ENCODE results near the gene NAPA. TPM values are rescaled to one million over a fixed set of nuclear protein-coding genes. Genes with fewer than 3 reads are reported as not detected.

Gene NAPA
- total RNA-seq, 1 experiment from 2014 or later, result 158 TPM

DNA sequence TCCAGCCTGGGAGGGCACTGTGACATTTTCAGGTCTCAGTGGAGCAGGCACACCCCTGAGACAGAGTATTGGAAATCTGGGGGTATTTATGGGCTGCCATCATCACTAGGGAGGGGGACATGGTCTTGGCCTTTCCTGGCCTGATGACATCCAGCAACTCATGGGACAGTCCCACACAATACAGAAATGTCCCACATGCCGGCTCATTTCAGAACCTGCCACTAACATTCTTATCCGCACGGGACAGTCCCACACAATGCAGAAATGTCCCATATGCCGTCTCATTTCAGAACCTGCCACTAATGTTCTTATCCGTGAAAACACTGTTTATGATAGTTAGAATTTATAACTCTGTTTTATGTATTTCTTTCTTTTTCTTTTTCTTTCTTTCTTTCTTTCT is 53.0 kb downstream of the NAPA start:
- TF ChIP-seq, protein P1, sequence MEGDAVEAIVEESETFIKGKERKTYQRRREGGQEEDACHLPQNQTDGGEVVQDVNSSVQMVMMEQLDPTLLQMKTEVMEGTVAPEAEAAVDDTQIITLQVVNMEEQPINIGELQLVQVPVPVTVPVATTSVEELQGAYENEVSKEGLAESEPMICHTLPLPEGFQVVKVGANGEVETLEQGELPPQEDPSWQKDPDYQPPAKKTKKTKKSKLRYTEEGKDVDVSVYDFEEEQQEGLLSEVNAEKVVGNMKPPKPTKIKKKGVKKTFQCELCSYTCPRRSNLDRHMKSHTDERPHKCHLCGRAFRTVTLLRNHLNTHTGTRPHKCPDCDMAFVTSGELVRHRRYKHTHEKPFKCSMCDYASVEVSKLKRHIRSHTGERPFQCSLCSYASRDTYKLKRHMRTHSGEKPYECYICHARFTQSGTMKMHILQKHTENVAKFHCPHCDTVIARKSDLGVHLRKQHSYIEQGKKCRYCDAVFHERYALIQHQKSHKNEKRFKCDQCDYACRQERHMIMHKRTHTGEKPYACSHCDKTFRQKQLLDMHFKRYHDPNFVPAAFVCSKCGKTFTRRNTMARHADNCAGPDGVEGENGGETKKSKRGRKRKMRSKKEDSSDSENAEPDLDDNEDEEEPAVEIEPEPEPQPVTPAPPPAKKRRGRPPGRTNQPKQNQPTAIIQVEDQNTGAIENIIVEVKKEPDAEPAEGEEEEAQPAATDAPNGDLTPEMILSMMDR (IDR thresholded peaks at IDR 0.05; ENCODE audit: unreplicated experiment), result no peak
- CTCF ChIA-PET, result no interaction called here
- no TSS peak for BruUV-seq (replicated peaks)
- Mint-ChIP-seq H3K27ac (ENCODE audit: unreplicated experiment) (no peak overlapping the region), H3K27me3 (ENCODE audit: unreplicated experiment) (peaks cover 31% of the 10 kb centered on the region), H3K4me1 (ENCODE audit: low read depth, unreplicated experiment) (no peaks in the 10 kb centered on the region), H3K36me3 (ENCODE audit: insufficient read depth, unreplicated experiment) (no peaks in the 10 kb centered on the region), H3K9me3 (ENCODE audit: low read depth, unreplicated experiment) (no peaks in the 10 kb centered on the region), H3K4me3 (ENCODE audit: low read depth, unreplicated experiment) (no peak overlapping the region)
- no peak for DNase-seq
- intact Hi-C loops (cut with micrococcal nuclease; ENCODE audit: unreplicated experiment), result no loop called here

DNA sequence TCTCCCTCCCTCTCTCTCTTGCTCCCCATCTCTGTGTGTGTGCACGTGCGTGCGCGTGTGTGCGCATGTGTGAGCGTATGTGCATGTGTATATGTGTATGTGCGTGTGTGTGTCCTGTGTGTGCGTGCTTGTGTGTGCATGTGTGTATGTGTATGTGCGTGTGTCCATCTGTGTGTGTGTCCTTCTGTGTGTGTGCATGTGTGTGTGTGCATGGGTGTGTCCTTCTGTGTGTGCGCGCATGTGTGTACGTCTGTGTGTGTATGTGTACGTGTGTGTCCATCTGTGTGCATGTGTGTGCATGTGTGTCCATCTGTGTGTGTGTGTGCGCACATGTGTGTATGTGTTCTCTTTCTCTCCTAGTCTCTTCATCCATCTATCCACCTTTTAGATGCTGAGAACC is 55.4 kb downstream of the NAPA start:
- TF ChIP-seq, protein P1 (IDR thresholded peaks at IDR 0.05; ENCODE audit: unreplicated experiment), result no peak
- Mint-ChIP-seq H3K27ac (ENCODE audit: unreplicated experiment) (no peak overlapping the region), H3K27me3 (ENCODE audit: unreplicated experiment) (peaks cover 23% of the 10 kb centered on the region), H3K4me3 (ENCODE audit: low read depth, unreplicated experiment) (no peak overlapping the region), H3K36me3 (ENCODE audit: insufficient read depth, unreplicated experiment) (no peaks in the 10 kb centered on the region), H3K4me1 (ENCODE audit: low read depth, unreplicated experiment) (no peaks in the 10 kb centered on the region), H3K9me3 (ENCODE audit: low read depth, unreplicated experiment) (no peaks in the 10 kb centered on the region)
- BruUV-seq (replicated peaks), result no TSS peak
- CTCF ChIA-PET, result no interaction called here
- intact Hi-C loops (cut with micrococcal nuclease; ENCODE audit: unreplicated experiment), result no loop called here
- DNase-seq, result no peak

DNA sequence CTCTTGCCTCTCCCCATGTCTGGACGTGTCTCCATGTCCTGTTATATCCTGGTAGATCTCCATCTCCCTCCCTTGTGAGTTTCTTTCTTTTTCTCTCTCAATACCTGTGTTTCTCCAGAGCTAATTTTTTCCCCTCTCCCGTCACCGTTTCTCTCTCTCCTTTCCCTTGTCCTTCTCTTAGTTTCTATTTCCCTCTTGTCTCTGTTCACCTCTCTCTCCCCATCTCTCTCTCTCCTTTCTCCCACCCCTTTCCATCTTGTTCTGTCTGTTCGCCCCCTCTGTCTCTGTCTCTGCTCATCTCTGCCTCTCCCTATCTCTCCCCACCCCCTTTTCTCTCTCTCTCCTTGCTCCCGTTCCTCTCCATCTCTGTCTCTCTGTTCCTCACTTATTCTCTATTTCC is 56.2 kb downstream of the NAPA start:
- BruUV-seq (replicated peaks), result no TSS peak

DNA sequence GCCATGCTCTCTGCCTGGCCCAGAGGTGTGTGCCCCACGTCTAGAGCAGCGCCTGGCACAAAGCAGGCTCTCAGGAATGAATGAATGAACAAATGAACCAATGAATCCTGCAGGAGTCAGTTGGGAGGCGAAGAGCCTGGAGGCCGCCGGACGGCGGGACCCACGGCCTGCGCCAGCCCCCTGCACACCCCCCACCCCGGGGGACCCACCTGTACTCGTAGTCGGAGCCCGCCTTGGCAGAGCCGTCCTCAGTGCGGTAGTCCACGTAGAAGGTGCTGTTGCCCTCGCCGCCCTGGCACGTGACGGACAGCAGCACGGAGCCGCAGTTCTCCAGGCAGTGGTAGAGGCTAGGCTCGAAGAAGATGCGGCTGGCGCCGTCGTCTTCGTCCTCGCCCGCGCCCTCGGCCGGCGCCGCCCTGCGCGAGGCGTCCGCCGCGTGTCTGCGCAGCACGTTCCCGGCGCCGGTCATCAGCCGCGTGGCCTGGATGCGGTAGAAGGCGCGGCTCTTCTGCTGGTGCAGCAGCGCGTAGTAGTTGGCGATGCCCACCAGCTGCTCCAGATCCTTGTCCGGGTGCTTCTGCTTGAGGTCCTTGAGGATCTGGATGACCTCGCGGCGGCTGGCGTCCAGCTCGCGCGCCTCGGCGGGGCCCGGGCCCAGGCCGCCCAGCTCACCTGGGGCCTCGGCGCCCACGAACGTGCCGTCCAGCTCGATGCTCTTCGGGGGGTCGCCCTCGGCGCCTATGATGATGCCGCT is 58.0 kb downstream of the NAPA start:
- no peak for DNase-seq
- Mint-ChIP-seq H3K4me1 (ENCODE audit: low read depth, unreplicated experiment) (no peaks in the 10 kb centered on the region), H3K27me3 (ENCODE audit: unreplicated experiment) (peaks cover 31% of the 10 kb centered on the region), H3K27ac (ENCODE audit: unreplicated experiment) (no peak overlapping the region), H3K9me3 (ENCODE audit: low read depth, unreplicated experiment) (no peaks in the 10 kb centered on the region), H3K36me3 (ENCODE audit: insufficient read depth, unreplicated experiment) (no peaks in the 10 kb centered on the region), H3K4me3 (ENCODE audit: low read depth, unreplicated experiment) (no peak overlapping the region)
- intact Hi-C loops (cut with micrococcal nuclease; ENCODE audit: unreplicated experiment), result no loop called here
- CTCF ChIA-PET, result no interaction called here
- BruUV-seq (replicated peaks), result no TSS peak
- TF ChIP-seq, protein P1 (IDR thresholded peaks at IDR 0.05; ENCODE audit: unreplicated experiment), result no peak

More for the DNA sequence above, 56.2 kb downstream of the NAPA start:
- intact Hi-C loops (cut with micrococcal nuclease; ENCODE audit: unreplicated experiment), result no loop called here
- DNase-seq, result no peak
- H3K4me1 Mint-ChIP-seq (ENCODE audit: low read depth, unreplicated experiment), result no peaks in the 10 kb centered on the region
- H3K27ac Mint-ChIP-seq (ENCODE audit: unreplicated experiment), result no peak overlapping the region
- TF ChIP-seq, protein P1 (IDR thresholded peaks at IDR 0.05; ENCODE audit: unreplicated experiment), result no peak
- CTCF ChIA-PET, result no interaction called here
- H3K4me3 Mint-ChIP-seq (ENCODE audit: low read depth, unreplicated experiment), result no peak overlapping the region
- peaks cover 24% of the 10 kb centered on the region for H3K27me3 Mint-ChIP-seq (ENCODE audit: unreplicated experiment)
- H3K9me3 Mint-ChIP-seq (ENCODE audit: low read depth, unreplicated experiment), result no peaks in the 10 kb centered on the region
- no peaks in the 10 kb centered on the region for H3K36me3 Mint-ChIP-seq (ENCODE audit: insufficient read depth, unreplicated experiment)
